Measurements from ENCODE around the gene COP1. TPM values are rescaled to one million over a fixed set of nuclear protein-coding genes. Genes with fewer than 3 reads are reported as not detected.
A peak's percentile ranks its signal among the peaks of the same experiment; 100 is the strongest.

The COP1 gene
- total and polyA plus RNA-seq, 2 donors (not counting 1 experiment from before 2014, with no cell fraction given), result 18.7 to 68.5 TPM

- WGBS (ENCODE audit: insufficient coverage), result no CpG with 5 or more reads among the region's 3 CpGs
- ATAC-seq (ENCODE audit: low read depth) (no peak), DNase-seq (peak; percentile 10)
- ChIA-PET POLR2A (no interaction called here), CTCF (no interaction called here)
- H3K4me2 ChIP-seq (replicated peaks; ENCODE audit: low read depth, low read length, poor library complexity, severe bottlenecking), result no peak overlapping the region
- Mint-ChIP-seq H3K27ac (peak overlapping the region; percentile 61), H3K4me1 (peaks cover 54% of the 10 kb centered on the region), H3K4me3 (no peak overlapping the region), H3K27me3 (no peaks in the 10 kb centered on the region), H3K9me3 (ENCODE audit: insufficient read depth) (no peaks in the 10 kb centered on the region)
- intact Hi-C loops (cut with micrococcal nuclease), result no loop called here
- no peak overlapping the region for H3K9ac ChIP-seq (ENCODE audit: low read length)
- H3K36me3 ChIP-seq (replicated peaks in 1 of 2; ENCODE audit: control extremely low read depth in 1 of 2, control insufficient read depth in 1 of 2, extremely low read depth in 1 of 2, insufficient read depth in 2 of 2, low read length in 1 of 2), result peaks cover 13 to 23% of the 10 kb centered on the region in 2 experiments
- H3K27me3 ChIP-seq (replicated peaks in 1 of 4; ENCODE audit: control extremely low read depth in 1 of 4, control insufficient read depth in 3 of 4, insufficient read depth in 4 of 4, low read length in 3 of 4), result no peaks in the 10 kb centered on the region
- TF ChIP-seq CTCF (IDR thresholded peaks at IDR 0.05) (no peak), EZH2 (IDR thresholded peaks at IDR 0.05; ENCODE audit: borderline replicate concordance, insufficient read depth, low read depth, low read length, poor library complexity, severe bottlenecking) (no peak)
- H3K9me3 ChIP-seq (ENCODE audit: control extremely low read depth in 1 of 3, control insufficient read depth in 2 of 3, insufficient read depth in 1 of 3, low read length in 2 of 3), result no peaks in the 10 kb centered on the region
- H2AFZ ChIP-seq (ENCODE audit: insufficient read depth, low read depth, low read length, poor library complexity, severe bottlenecking), result no peak overlapping the region
- H3K27ac ChIP-seq (ENCODE audit: low read length in 2 of 2), result peak overlapping the region in 1 of 2 donors; percentile 36
- peaks cover 89% of the 10 kb centered on the region for H3K79me2 ChIP-seq (ENCODE audit: control insufficient read depth, insufficient read depth, low read length)
- H4K20me1 ChIP-seq (ENCODE audit: control insufficient read depth, insufficient read depth, low read length, poor library complexity, severe bottlenecking), result peaks cover 60% of the 10 kb centered on the region
- H3K4me3 ChIP-seq (ENCODE audit: control extremely low read depth in 1 of 5, extremely low read depth in 1 of 5, insufficient read depth in 1 of 5, low read depth in 2 of 5, low read length in 4 of 5), result no peak overlapping the region
- peaks cover 10 to 12% of the 10 kb centered on the region in 2 donors for H3K4me1 ChIP-seq (ENCODE audit: control insufficient read depth in 2 of 2, insufficient read depth in 2 of 2, low read length in 2 of 2)
Observed at GRCh38 chr1:176183618-176184017, 23.5 kb downstream of the COP1 start.

- peaks cover 13 to 45% of the 10 kb centered on the region in 2 experiments for H3K36me3 ChIP-seq (replicated peaks in 1 of 2; ENCODE audit: control extremely low read depth in 1 of 2, control insufficient read depth in 1 of 2, extremely low read depth in 1 of 2, insufficient read depth in 2 of 2, low read length in 1 of 2)
- Mint-ChIP-seq H3K9me3 (ENCODE audit: insufficient read depth) (no peaks in the 10 kb centered on the region), H3K4me1 (peaks cover 20% of the 10 kb centered on the region), H3K27ac (no peak overlapping the region), H3K27me3 (no peaks in the 10 kb centered on the region), H3K4me3 (no peak overlapping the region)
- CTCF ChIA-PET, result no interaction called here
- no peak for TF ChIP-seq EZH2 (IDR thresholded peaks at IDR 0.05; ENCODE audit: borderline replicate concordance, insufficient read depth, low read depth, low read length, poor library complexity, severe bottlenecking)
- TF ChIP-seq CTCF (IDR thresholded peaks at IDR 0.05), result no peak
- H3K79me2 ChIP-seq (ENCODE audit: control insufficient read depth, insufficient read depth, low read length), result peaks cover 87% of the 10 kb centered on the region
- peak overlapping the region in 1 of 2 donors; percentile 51 for H3K27ac ChIP-seq (ENCODE audit: low read length in 2 of 2)
- ATAC-seq (ENCODE audit: low read depth), result no peak
- H3K9me3 ChIP-seq (ENCODE audit: control extremely low read depth in 1 of 3, control insufficient read depth in 2 of 3, insufficient read depth in 1 of 3, low read length in 2 of 3), result no peaks in the 10 kb centered on the region
- 100% methylated on average over 1 of the region's 5 CpGs for WGBS (ENCODE audit: insufficient coverage)
- H3K9ac ChIP-seq (ENCODE audit: low read length), result no peak overlapping the region
- H2AFZ ChIP-seq (ENCODE audit: insufficient read depth, low read depth, low read length, poor library complexity, severe bottlenecking), result no peak overlapping the region
- intact Hi-C loops (cut with micrococcal nuclease), result no loop called here
- no peak overlapping the region for H3K4me3 ChIP-seq (ENCODE audit: control extremely low read depth in 1 of 5, extremely low read depth in 1 of 5, insufficient read depth in 1 of 5, low read depth in 2 of 5, low read length in 4 of 5)
- H3K4me2 ChIP-seq (replicated peaks; ENCODE audit: low read depth, low read length, poor library complexity, severe bottlenecking), result no peak overlapping the region
- POLR2A ChIA-PET, result no interaction called here
- H3K27me3 ChIP-seq (replicated peaks in 1 of 4; ENCODE audit: control extremely low read depth in 1 of 4, control insufficient read depth in 3 of 4, insufficient read depth in 4 of 4, low read length in 3 of 4), result no peaks in the 10 kb centered on the region
- H4K20me1 ChIP-seq (ENCODE audit: control insufficient read depth, insufficient read depth, low read length, poor library complexity, severe bottlenecking), result peaks cover 23% of the 10 kb centered on the region
- H3K4me1 ChIP-seq (ENCODE audit: control insufficient read depth in 2 of 2, insufficient read depth in 2 of 2, low read length in 2 of 2), result peaks cover 3 to 7% of the 10 kb centered on the region in 2 donors
- no peak for DNase-seq
Observed at GRCh38 chr1:176178316-176178715, 28.8 kb downstream of the COP1 start.
